K562 (cell line): ENCODE results near the gene MICAL2. TPM values are rescaled to one million over a fixed set of nuclear protein-coding genes. Genes with fewer than 3 reads are reported as not detected.

Experiments used
- ATAC-seq: fragments of 200-7000 bp; cut with Tn5 transposase; 3 replicates; pipeline ENCODE4 v1.9.1; 2020; ENCODE audit warnings: moderate library complexity
- BruUV-seq: library from RNA; stranded (reverse); fragments of 400-500 nt; replicated peaks from 2 replicates; lab custom pipeline; 2021; lab: Mats Ljungman, UMichigan
- CTCF ChIA-PET: fragments of 300-600 bp; formaldehyde crosslinking; extraction: SDS; loops from one replicate; lab custom pipeline; 2021; ENCODE audit warnings: low intra/inter-chr PET ratio; lab: Yijun Ruan, JAX
- POLR2A ChIA-PET: fragments of 300-600, 350-650 bp; sonication (Branson Sonifier 250); formaldehyde crosslinking; extraction: SDS; loops from one replicate; lab custom pipeline; 2021; ENCODE audit warnings: antibody characterized with exemption, inconsistent platforms; lab: Yijun Ruan, JAX
- DNase-seq, 4 experiments: peaks; one replicate each; pipeline versions ENCODE4 v3.0.0 to v3.0.0-alpha.2; 2011 to 2018; ENCODE audit warnings: low spot score in 3 of 4, mixed read lengths in 3 of 4; ENCODE audit errors: extremely low read depth in 1 of 4
- FAIRE-seq: peaks from 2 replicates; lab custom pipeline; 2011; peaks lifted over from hg19 to GRCh38; lab: Jason Lieb, UNC
- H2AFZ ChIP-seq: 2 replicates; pipeline ENCODE4 v1.6.0; 2011; ENCODE audit warnings: low read depth, low read length, control low read depth, inconsistent platforms
- H3K27ac ChIP-seq: fragments of 200-600 bp; 3 replicates; pipeline ENCODE4 v1.8.0; 2011; ENCODE audit warnings: low read depth, mild to moderate bottlenecking, control low read depth, inconsistent platforms, low read length, moderate library complexity, mixed read lengths; ENCODE audit errors: extremely low read depth
- H3K27me3 ChIP-seq, 2 experiments: fragments of 300-600 bp in 1 of 2; 2 replicates in 1 of 2; 3 replicates in 1 of 2; pipeline versions ENCODE4 v1.6.0 to v1.8.0; 2011; ENCODE audit warnings: inconsistent platforms in 2 of 2, low read length in 2 of 2, mild to moderate bottlenecking in 1 of 2, mixed read lengths in 1 of 2, moderate library complexity in 1 of 2; ENCODE audit not compliant: control insufficient read depth in 2 of 2, insufficient read depth in 2 of 2
- H3K36me3 ChIP-seq: fragments of 300-600 bp; 3 replicates; pipeline ENCODE4 v1.8.0; 2011; ENCODE audit warnings: mild to moderate bottlenecking, low read length, inconsistent platforms; ENCODE audit not compliant: control insufficient read depth, insufficient read depth
- H3K4me1 ChIP-seq, 2 experiments: fragments of 200-600 bp in 1 of 2; replicated peaks in 1 of 2; 2 replicates in 1 of 2; 3 replicates in 1 of 2; pipeline versions ENCODE4 v1.5.1 to v1.8.0; 2011; ENCODE audit warnings: inconsistent platforms in 2 of 2, low read length in 2 of 2, mild to moderate bottlenecking in 1 of 2, mixed read lengths in 1 of 2, moderate library complexity in 1 of 2; ENCODE audit not compliant: control insufficient read depth in 2 of 2, insufficient read depth in 2 of 2
- H3K4me2 ChIP-seq: 2 replicates; pipeline ENCODE4 v1.6.1; 2011; ENCODE audit warnings: low read length, control low read depth, inconsistent platforms, mixed read lengths; ENCODE audit not compliant: insufficient read depth
- H3K4me3 ChIP-seq: fragments of 200-600 bp; sonication (generic), shearing (Covaris generic); 2 replicates; pipeline ENCODE4 v1.5.1; 2016; ENCODE audit warnings: control low read depth, inconsistent platforms
- H3K79me2 ChIP-seq: fragments of 200-600 bp; 3 replicates; pipeline ENCODE4 v1.8.0; 2011; ENCODE audit warnings: low read length, inconsistent platforms; ENCODE audit not compliant: control insufficient read depth, insufficient read depth
- H3K9ac ChIP-seq, 2 experiments: 2 replicates each; pipeline versions ENCODE4 v1.6.0 to v1.6.1; 2011; ENCODE audit warnings: low read depth in 2 of 2, low read length in 2 of 2, control low read depth in 1 of 2, inconsistent platforms in 1 of 2, mild to moderate bottlenecking in 1 of 2, mixed read lengths in 1 of 2; ENCODE audit not compliant: insufficient read depth in 1 of 2
- H3K9me1 ChIP-seq: one replicate; pipeline ENCODE4 v1.6.0; 2011; ENCODE audit warnings: inconsistent platforms, mild to moderate bottlenecking, low read length, moderate library complexity; ENCODE audit not compliant: control insufficient read depth, insufficient read depth
- H3K9me3 ChIP-seq: replicated peaks from 2 replicates; pipeline ENCODE4 v1.5.1; 2011; ENCODE audit warnings: low read depth, low read length, inconsistent platforms; ENCODE audit not compliant: control insufficient read depth, insufficient read depth
- H4K20me1 ChIP-seq: replicated peaks from 2 replicates; pipeline ENCODE4 v1.6.1; 2011; ENCODE audit warnings: low read length, inconsistent platforms, mixed read lengths; ENCODE audit not compliant: control insufficient read depth, insufficient read depth
- KLF6 ChIP-seq: fragments of 250-450 bp; sonication (Bioruptor Pico); IDR thresholded peaks from 2 replicates; pipeline ENCODE4 v1.4.0; 2020; ENCODE audit warnings: mild to moderate bottlenecking, moderate library complexity, borderline replicate concordance
- MAZ ChIP-seq, 2 experiments: fragments of 450-650 bp in 1 of 2; sonication (generic) in 1 of 2; formaldehyde crosslinking; IDR thresholded peaks in 1 of 2; conservative IDR thresholded peaks in 1 of 2; 2 replicates each; pipeline versions ENCODE4 v1.4.0 to v1.5.0; 2020; ENCODE audit warnings: mild to moderate bottlenecking in 1 of 2, missing genetic modification reagents in 1 of 2
- PHTF2 ChIP-seq: fragments of 250-450 bp; sonication (Bioruptor Pico); IDR thresholded peaks from 2 replicates; pipeline ENCODE4 v1.5.0; 2021; ENCODE audit warnings: mild to moderate bottlenecking
- ZNF224 ChIP-seq: sonication (generic); formaldehyde crosslinking; IDR thresholded peaks from 2 replicates; pipeline ENCODE4 v1.8.0; 2022; ENCODE audit warnings: mild to moderate bottlenecking, missing genetic modification reagents
- WGBS: fragments of 100-300 bp; shearing (Covaris generic); methylation state at CpG from one replicate; pipeline ENCODE4 v1.1.6; 2016; ENCODE audit warnings: low coverage, mixed read lengths; ENCODE audit not compliant: insufficient coverage; ENCODE audit errors: missing lambda C conversion rate; 5-methylcytosine and 5-hydroxymethylcytosine counted together
- in situ Hi-C: fragments of 300-500 bp; cut with MboI; formaldehyde crosslinking; loops from 4 replicates; pipeline ENCODE4 v1.15.0; 2018; ENCODE audit warnings: inconsistent platforms, mixed read lengths
- intact Hi-C: fragments of 100-400 bp; cut with micrococcal nuclease; formaldehyde crosslinking; loops from 2 replicates; pipeline ENCODE4 v1.14.2; 2022
- polyA plus RNA-seq, 8 experiments: library from polyadenylated mRNA; depleted of rRNA in 4 of 8; stranded (reverse) in 5 of 8; unstranded in 3 of 8; fragments of >200 nt; fragmentation: Nextera tagmentation in 2 of 8; fragmentation: Illumina TruSeq in 1 of 8; extraction: Ambion mirVana in 2 of 8; extraction: Trizol in 1 of 8; gene quantifications; 2 replicates each; pipeline versions ENCODE4 v1.2.1 to v1.2.3, GENCODE V29; 2011 to 2014; ENCODE audit warnings: inconsistent platforms in 1 of 8, missing spikeins in 1 of 8
- total RNA-seq, 7 experiments: library from RNA; depleted of rRNA in 6 of 7; stranded (reverse); fragments of >200 nt in 6 of 7; fragmentation: Illumina TruSeq in 2 of 7; extraction: Trizol in 2 of 7; gene quantifications; 2 replicates each; pipeline versions ENCODE4 v1.2.1 to v1.2.3, GENCODE V29; 2011 to 2021; ENCODE audit warnings: low replicate concordance in 1 of 7

The MICAL2 gene
- total and polyA plus RNA-seq, 9 of the 15 experiments (the other 6 are each of a cell fraction or from before 2014, with no cell fraction given): 4.7 to 64.2 (median 33.6) TPM

DNA sequence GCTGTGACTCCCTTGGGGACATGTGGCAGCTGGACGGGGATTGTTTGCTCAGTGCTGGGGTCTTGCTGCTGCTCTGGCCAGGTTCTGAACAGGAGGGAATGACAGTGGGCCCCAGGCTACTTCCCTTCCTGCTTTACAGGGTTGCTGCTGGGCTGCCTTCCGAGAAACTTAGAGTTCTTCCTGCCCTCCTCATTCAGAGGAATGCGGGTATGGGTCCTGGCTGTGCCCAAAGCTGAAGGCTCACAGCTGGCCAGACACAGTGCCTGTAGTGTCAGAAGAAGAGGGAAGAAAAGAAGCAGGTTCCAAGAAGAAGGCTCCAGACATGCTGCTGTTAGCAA lies 158.7 kb downstream of the MICAL2 start:
- Histone ChIP-seq H2AFZ (no peak overlapping the region), H3K9me3 (no peaks in the 10 kb centered on the region), H3K36me3 (peaks cover 8% of the 10 kb centered on the region; the same call in 2 of the 3 replicates), H3K79me2 (no peaks in the 10 kb centered on the region; the same call in 2 of the 3 replicates), H3K4me2 (no peak overlapping the region), H3K27me3 (no peaks in the 10 kb centered on the region), H3K4me1 (peaks cover 18 to 27% of the 10 kb centered on the region in 2 experiments; a peak in 4 of 5 replicates), H3K9me1 (no peaks in the 10 kb centered on the region), H4K20me1 (no peaks in the 10 kb centered on the region), H3K9ac (peak overlapping the region in 1 of 2 experiments; percentile 69; a peak in 1 of 4 replicates), H3K4me3 (no peak overlapping the region), H3K27ac (no peak overlapping the region)
- TF ChIP-seq ZNF224 (CRISPR knock-in tag) (no peak), PHTF2 (CRISPR knock-in tag) (no peak), KLF6 (CRISPR knock-in tag) (no peak), MAZ (CRISPR knock-in tag; conservative IDR thresholded peaks at IDR 0.05 in 1 of 2, IDR thresholded peaks at IDR 0.05 in 1 of 2) (no peak)
- DNase-seq (no peak), FAIRE-seq (no peak), ATAC-seq (no peak)
- ChIA-PET CTCF (no interaction called here), POLR2A (interaction anchor here (0.7 to 2.2 kb wide), 3 partner anchors 9 to 442 kb away, joined by 3 to 9 read pairs (median 6); no protein-coding TSS in a partner anchor)
- 44% methylated on average over 2 of the region's 3 CpGs for WGBS
- intact Hi-C loops: no loop called here
- in situ Hi-C loops: no loop called here
- BruUV-seq: no TSS peak
